ENCODE measurements around the gene ROR1.

Gene ROR1

GRCh38 chr1:64041371-64042131 lies 267.7 kb downstream of the ROR1 start:
- H3K27ac ChIP-seq, result no peak overlapping the region

GRCh38 chr1:64042331-64043100 lies 268.7 kb downstream of the ROR1 start:
- Histone ChIP-seq H3K9me3 (no peaks in the 10 kb centered on the region), H3K27me3 (no peaks in the 10 kb centered on the region), H3K27ac (no peak overlapping the region), H3K4me1 (ENCODE audit: control insufficient read depth in 1 of 2, insufficient read depth in 1 of 2, low read depth in 1 of 2, low read length in 1 of 2) (no peaks in the 10 kb centered on the region), H3K36me3 (no peaks in the 10 kb centered on the region), H3K4me3 (ENCODE audit: low read depth in 1 of 2, low read length in 1 of 2) (no peak overlapping the region)
- no peak for TF ChIP-seq CTCF (IDR thresholded peaks at IDR 0.05)

More at GRCh38 chr1:64041371-64042131, 267.7 kb downstream of the ROR1 start:
- no peak overlapping the region for H3K4me3 ChIP-seq (ENCODE audit: low read depth in 1 of 2, low read length in 1 of 2)
- H3K4me1 ChIP-seq (ENCODE audit: control insufficient read depth in 1 of 2, insufficient read depth in 1 of 2, low read depth in 1 of 2, low read length in 1 of 2), result no peaks in the 10 kb centered on the region
- no peak for TF ChIP-seq CTCF (IDR thresholded peaks at IDR 0.05)
- H3K27me3 ChIP-seq, result no peaks in the 10 kb centered on the region
- no peaks in the 10 kb centered on the region for H3K9me3 ChIP-seq
- H3K36me3 ChIP-seq, result no peaks in the 10 kb centered on the region

- H3K27ac ChIP-seq, result no peak overlapping the region
These were observed 269.5 kb downstream of the ROR1 start for GRCh38 chr1:64043288-64043687.

GRCh38 chr1:64043976-64044375 lies 270.2 kb downstream of the ROR1 start:
- H3K36me3 ChIP-seq, result no peaks in the 10 kb centered on the region
- H3K4me1 ChIP-seq (ENCODE audit: control insufficient read depth in 1 of 2, insufficient read depth in 1 of 2, low read depth in 1 of 2, low read length in 1 of 2), result no peaks in the 10 kb centered on the region
- H3K27me3 ChIP-seq, result no peaks in the 10 kb centered on the region
- H3K9me3 ChIP-seq, result no peaks in the 10 kb centered on the region
- H3K27ac ChIP-seq, result no peak overlapping the region
- no peak for TF ChIP-seq CTCF (IDR thresholded peaks at IDR 0.05)
- no peak overlapping the region for H3K4me3 ChIP-seq (ENCODE audit: low read depth in 1 of 2, low read length in 1 of 2)

More at GRCh38 chr1:64043288-64043687, 269.5 kb downstream of the ROR1 start:
- Histone ChIP-seq H3K4me3 (ENCODE audit: low read depth in 1 of 2, low read length in 1 of 2) (no peak overlapping the region), H3K9me3 (no peaks in the 10 kb centered on the region), H3K36me3 (no peaks in the 10 kb centered on the region), H3K27me3 (no peaks in the 10 kb centered on the region), H3K4me1 (ENCODE audit: control insufficient read depth in 1 of 2, insufficient read depth in 1 of 2, low read depth in 1 of 2, low read length in 1 of 2) (no peaks in the 10 kb centered on the region)
- TF ChIP-seq CTCF (IDR thresholded peaks at IDR 0.05), result no peak

- H3K4me3 ChIP-seq (ENCODE audit: low read depth in 1 of 2, low read length in 1 of 2), result no peak overlapping the region
- H3K36me3 ChIP-seq, result no peaks in the 10 kb centered on the region
- no peaks in the 10 kb centered on the region for H3K27me3 ChIP-seq
- no peaks in the 10 kb centered on the region for H3K4me1 ChIP-seq (ENCODE audit: control insufficient read depth in 1 of 2, insufficient read depth in 1 of 2, low read depth in 1 of 2, low read length in 1 of 2)
- TF ChIP-seq CTCF (IDR thresholded peaks at IDR 0.05), result no peak
- H3K9me3 ChIP-seq, result no peaks in the 10 kb centered on the region
- no peak overlapping the region for H3K27ac ChIP-seq
These were observed 272.4 kb downstream of the ROR1 start for GRCh38 chr1:64046243-64046642.

All from neutrophil (primary cell).